ENCODE measurements around the gene MICAL2.

Gene MICAL2

DNA sequence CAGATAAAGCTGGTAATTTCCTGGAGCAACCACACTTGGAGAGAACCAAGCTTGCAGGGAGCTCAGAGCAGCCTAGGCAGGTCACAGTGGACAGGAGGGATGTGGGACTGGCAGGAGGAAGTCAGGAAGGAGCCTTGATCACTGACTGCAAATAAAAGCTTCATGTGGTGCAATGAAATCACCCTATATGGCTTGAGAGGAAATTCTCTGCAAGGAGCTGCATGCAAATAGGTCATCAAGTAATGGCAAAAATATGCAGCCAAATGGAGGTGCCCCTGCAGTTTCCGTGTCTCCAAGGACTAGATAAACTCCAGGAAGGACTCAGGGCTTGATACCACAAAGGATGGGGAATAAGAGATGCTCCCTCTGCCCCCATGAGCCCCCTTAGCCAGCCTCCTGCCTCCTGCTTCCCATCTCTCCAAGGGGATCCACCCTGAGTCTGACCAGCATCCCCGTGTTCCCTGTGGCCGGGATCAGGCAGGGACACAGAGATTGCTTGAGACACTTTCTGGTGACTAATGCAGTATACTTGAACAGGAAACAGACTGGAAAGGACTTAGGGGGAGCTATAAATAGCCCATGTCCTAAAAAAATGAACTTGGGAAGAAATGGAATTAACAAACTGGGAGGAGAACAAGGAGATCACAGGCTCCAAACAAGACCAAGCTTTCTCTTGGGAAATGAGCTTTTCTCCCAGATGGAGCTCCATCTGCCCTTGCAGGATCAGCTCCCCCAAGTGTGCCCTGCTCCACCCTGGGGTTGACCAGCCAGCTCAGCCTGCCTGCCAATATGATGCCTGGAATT is 23.9 kb upstream of the MICAL2 start:
- no peak for FAIRE-seq
- TF ChIP-seq SPI1 (IDR thresholded peaks at IDR 0.05; ENCODE audit: low read depth, low read length) (no peak), TAF1 (IDR thresholded peaks at IDR 0.05; ENCODE audit: low read depth, low read length) (no peak), POLR2AphosphoS5 (IDR thresholded peaks at IDR 0.05; ENCODE audit: low read depth, low read length) (no peak), PAX5 (IDR thresholded peaks at IDR 0.05; ENCODE audit: insufficient read depth, low read length, severe bottlenecking) (no peak), POLR2A (IDR thresholded peaks at IDR 0.05; ENCODE audit: low read depth, low read length) (no peak), POU2F2 (IDR thresholded peaks at IDR 0.05; ENCODE audit: low read depth, low read length) (no peak)
- DNase-seq (ENCODE audit: insufficient read length, low spot score) = no peak

DNA sequence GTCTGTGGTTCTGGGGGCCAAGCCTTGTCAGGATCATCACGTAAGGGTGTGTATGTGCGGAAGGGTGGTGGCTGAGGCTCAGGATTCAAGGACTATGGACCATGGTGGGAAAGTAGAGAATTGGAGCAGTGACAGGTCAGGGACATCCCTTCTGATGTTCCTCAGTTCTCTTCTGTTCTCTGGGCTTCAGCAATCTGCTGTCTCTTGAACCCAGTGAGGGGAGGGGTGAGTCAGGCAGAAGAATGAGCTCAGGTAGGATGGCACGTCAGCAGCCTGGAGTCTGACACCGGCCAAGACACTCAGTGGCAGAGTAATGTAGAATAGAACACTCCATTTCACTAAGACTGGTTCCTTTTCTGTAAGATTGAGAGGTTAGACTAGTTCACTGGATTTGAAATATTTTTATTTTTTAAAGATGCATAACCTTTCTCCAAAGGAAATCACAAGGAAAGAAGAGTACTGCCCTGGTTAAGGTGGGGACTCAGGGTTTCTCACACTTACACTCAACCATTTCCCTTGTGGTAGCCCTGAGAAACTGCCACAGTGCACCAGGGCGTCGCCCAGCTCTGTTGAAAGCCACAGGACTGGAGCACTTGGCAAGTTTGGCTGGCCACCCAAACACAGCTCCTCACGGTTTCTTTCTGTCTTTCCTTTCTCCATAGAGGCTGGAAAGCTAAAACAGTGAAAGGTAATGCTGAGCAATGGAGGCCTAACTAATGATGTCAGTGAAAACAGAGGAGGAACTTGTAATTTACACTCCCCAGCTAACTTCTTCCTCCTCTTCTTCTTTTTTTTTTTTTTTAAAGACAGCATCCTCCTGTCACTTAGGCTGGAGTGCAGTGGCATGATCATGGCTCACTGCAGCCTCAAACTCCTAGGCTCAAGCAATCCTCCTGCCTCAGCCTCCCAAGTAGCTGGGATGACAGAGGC is 23.1 kb upstream of the MICAL2 start:
- no peak for TF ChIP-seq TAF1 (IDR thresholded peaks at IDR 0.05; ENCODE audit: low read depth, low read length)
- DNase-seq (ENCODE audit: insufficient read length, low spot score) (no peak), FAIRE-seq (no peak)

DNA sequence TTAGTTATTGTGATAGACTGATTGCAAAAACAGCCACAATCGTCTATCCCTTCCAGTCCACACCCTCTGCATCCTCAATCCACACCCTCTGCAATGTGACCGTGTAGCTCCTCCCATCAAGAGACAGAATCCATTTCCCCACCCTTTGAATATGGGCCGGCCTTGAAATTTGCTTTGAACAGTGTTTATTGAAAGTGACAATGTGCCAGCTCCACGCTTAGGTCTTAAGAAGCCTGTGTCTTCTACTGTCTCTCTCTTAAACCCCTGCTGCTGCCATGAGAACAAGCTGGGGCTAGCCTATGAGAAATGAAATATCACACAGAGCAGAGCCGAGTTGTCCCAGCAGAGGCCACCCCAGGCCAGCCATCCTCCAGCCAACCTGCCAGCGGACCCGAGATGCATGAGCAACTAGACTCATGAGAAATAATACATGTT is 22.3 kb upstream of the MICAL2 start:
- no peak for DNase-seq (ENCODE audit: insufficient read length, low spot score)
- no peak for FAIRE-seq
- TF ChIP-seq SPI1 (IDR thresholded peaks at IDR 0.05; ENCODE audit: low read depth, low read length) = no peak
- TF ChIP-seq PAX5 (IDR thresholded peaks at IDR 0.05; ENCODE audit: insufficient read depth, low read length, severe bottlenecking) = no peak
- TF ChIP-seq POU2F2 (IDR thresholded peaks at IDR 0.05; ENCODE audit: low read depth, low read length) = no peak
- no peak for TF ChIP-seq TAF1 (IDR thresholded peaks at IDR 0.05; ENCODE audit: low read depth, low read length)
- TF ChIP-seq POLR2A (IDR thresholded peaks at IDR 0.05; ENCODE audit: low read depth, low read length) = no peak
- TF ChIP-seq POLR2AphosphoS5 (IDR thresholded peaks at IDR 0.05; ENCODE audit: low read depth, low read length) = no peak

DNA sequence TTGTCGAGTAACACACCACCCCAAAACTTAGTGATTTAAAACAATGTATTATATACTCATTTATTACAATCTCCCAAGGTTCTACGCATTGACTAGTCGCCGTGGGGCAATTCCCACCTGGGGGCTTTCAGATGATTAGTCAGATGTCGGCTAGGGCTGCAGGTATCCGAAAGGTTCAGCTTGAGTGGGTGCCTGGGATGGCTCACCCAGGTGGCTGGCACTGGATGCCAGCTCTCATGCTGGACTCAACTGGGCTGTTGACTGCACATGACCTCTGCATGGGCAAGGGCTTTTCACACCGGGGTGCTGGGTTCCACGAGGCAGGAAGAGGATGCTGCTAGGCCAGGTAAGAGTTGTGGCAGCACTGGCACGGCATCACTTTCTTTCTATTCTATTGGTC is 21.9 kb upstream of the MICAL2 start:
- TF ChIP-seq POU2F2 (IDR thresholded peaks at IDR 0.05; ENCODE audit: low read depth, low read length) (no peak), TAF1 (IDR thresholded peaks at IDR 0.05; ENCODE audit: low read depth, low read length) (no peak), SPI1 (IDR thresholded peaks at IDR 0.05; ENCODE audit: low read depth, low read length) (no peak), POLR2AphosphoS5 (IDR thresholded peaks at IDR 0.05; ENCODE audit: low read depth, low read length) (no peak), POLR2A (IDR thresholded peaks at IDR 0.05; ENCODE audit: low read depth, low read length) (no peak), PAX5 (IDR thresholded peaks at IDR 0.05; ENCODE audit: insufficient read depth, low read length, severe bottlenecking) (no peak)
- DNase-seq (ENCODE audit: insufficient read length, low spot score) = no peak
- FAIRE-seq = no peak

DNA sequence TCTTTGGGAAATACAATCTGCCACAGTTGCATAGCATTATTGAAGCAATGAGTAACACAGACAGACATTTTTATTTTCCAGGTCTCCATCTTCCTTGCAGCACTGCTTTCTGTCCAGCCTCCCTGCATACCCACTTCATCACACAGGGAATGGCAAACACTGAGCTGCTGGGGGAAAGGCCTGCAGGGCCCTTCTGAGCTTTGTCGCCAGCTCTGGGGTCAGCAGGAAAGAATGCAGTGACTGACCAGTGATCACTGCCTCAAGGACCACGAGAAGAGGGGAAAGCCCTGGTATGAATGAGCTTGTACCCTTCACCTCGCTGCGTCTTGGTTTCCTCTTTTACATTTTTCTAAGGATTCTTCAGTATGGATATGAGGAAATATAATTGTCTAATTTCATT is 21.3 kb upstream of the MICAL2 start:
- DNase-seq (ENCODE audit: insufficient read length, low spot score) (no peak), FAIRE-seq (no peak)
- TF ChIP-seq POLR2AphosphoS5 (IDR thresholded peaks at IDR 0.05; ENCODE audit: low read depth, low read length) (no peak), TAF1 (IDR thresholded peaks at IDR 0.05; ENCODE audit: low read depth, low read length) (no peak), POU2F2 (IDR thresholded peaks at IDR 0.05; ENCODE audit: low read depth, low read length) (no peak), SPI1 (IDR thresholded peaks at IDR 0.05; ENCODE audit: low read depth, low read length) (no peak), POLR2A (IDR thresholded peaks at IDR 0.05; ENCODE audit: low read depth, low read length) (no peak), PAX5 (IDR thresholded peaks at IDR 0.05; ENCODE audit: insufficient read depth, low read length, severe bottlenecking) (no peak)

DNA sequence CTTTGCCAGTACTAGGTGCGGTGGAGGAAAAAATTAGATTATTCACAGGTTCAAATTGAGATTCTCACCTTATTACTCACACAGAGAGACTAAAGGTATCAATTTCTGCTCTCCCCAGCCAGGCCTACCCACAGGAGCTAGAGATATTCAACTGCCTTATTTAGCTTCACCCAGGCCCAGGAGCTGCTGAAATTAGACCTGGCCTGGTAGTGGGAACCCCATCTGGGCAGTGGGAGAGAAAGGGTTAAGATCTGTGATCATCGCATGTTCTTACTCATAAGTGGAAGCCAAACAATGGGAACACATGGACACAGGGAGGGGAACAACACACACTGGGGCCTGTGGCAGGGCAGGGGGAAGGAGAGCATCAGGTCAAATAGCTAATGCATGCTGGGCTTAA is 20.9 kb upstream of the MICAL2 start:
- TF ChIP-seq PAX5 (IDR thresholded peaks at IDR 0.05; ENCODE audit: insufficient read depth, low read length, severe bottlenecking) (no peak), POLR2A (IDR thresholded peaks at IDR 0.05; ENCODE audit: low read depth, low read length) (no peak), POLR2AphosphoS5 (IDR thresholded peaks at IDR 0.05; ENCODE audit: low read depth, low read length) (no peak), POU2F2 (IDR thresholded peaks at IDR 0.05; ENCODE audit: low read depth, low read length) (no peak), TAF1 (IDR thresholded peaks at IDR 0.05; ENCODE audit: low read depth, low read length) (no peak), SPI1 (IDR thresholded peaks at IDR 0.05; ENCODE audit: low read depth, low read length) (no peak)
- DNase-seq (ENCODE audit: insufficient read length, low spot score) (no peak), FAIRE-seq (no peak)

DNA sequence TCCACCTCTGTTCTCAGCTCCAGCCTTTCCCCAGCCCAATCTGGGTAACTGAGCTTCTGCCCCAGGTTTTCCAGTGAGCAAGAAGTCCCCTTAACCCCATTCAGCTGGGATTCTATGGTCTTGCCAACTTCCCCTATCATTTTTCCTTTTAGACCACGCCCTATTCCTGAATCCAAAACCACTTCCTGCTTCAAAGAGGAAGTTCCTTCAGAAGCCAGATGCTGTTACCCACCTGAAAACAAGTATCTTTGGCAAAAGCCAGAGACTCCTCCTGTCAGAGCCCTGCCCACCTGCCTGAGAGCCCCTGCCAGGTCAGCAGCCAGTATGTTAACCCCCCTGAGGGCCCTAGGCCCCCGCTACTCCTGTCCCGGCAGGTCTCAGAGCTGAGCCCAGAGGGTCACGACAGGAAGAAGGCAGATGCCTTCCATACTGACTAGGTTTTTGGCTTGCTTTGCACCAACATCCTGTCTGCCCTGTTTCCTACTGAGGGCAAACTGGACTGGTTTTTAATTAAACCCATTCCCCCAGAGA is 20.3 kb upstream of the MICAL2 start:
- DNase-seq (ENCODE audit: insufficient read length, low spot score) (no peak), FAIRE-seq (no peak)
- no peak for TF ChIP-seq POLR2AphosphoS5 (IDR thresholded peaks at IDR 0.05; ENCODE audit: low read depth, low read length)
- TF ChIP-seq TAF1 (IDR thresholded peaks at IDR 0.05; ENCODE audit: low read depth, low read length) = no peak

DNA sequence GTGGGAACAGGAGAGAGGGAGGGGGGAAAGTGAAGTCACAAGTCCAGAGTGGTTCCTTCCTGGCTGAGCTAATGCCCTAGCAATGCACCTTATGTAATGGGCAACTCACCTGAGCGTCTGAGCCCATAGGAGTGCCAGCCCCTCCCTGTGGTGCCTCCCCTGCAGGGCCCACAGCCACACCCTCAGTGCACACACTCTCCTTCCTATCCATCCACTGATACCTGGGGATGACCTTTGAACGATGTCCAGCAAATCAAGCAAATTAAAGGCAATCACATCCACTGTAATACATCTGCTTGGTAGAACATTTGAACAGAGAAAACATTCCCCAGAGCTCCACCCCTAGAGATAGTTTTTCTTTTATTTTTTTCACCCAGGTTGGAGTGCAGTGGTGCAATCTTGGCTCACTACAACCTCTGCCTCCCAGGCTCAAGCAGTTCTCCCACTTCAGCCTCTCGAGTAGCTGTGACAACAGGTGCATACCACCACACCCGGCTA is 19.6 kb upstream of the MICAL2 start:
- DNase-seq (ENCODE audit: insufficient read length, low spot score) = no peak
- TF ChIP-seq POLR2AphosphoS5 (IDR thresholded peaks at IDR 0.05; ENCODE audit: low read depth, low read length) (no peak), TAF1 (IDR thresholded peaks at IDR 0.05; ENCODE audit: low read depth, low read length) (no peak)
- no peak for FAIRE-seq

DNA sequence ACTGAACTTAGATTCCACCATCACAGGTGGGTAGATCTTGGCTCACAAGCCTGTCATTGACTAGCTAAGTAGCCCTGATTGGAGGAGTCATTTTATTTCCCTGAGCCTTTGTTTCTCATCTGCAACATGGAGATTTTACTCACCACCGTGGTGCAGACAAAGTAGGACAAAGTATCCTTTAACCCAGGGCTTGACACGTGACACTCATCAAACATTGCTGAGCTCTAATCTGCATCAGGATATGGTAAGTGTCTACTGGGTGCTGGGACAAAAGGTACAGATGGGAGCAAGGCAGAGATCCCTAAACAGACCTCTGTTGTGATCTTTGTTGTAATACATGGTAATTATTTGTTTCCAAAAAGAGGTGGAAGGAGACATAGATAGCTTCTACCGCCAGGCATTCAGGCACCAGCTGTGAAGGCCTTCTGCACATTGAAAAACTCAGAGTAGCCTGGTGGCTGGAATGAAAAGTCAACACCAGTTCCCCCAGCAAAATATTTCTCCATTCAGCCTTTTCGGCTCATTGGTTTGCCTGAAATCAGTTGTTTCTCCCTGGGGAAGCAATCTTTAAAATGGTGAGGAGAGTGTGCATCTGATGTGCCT is 18.3 kb upstream of the MICAL2 start:
- DNase-seq (ENCODE audit: insufficient read length, low spot score) (no peak), FAIRE-seq (no peak)
- TF ChIP-seq POLR2AphosphoS5 (IDR thresholded peaks at IDR 0.05; ENCODE audit: low read depth, low read length) (no peak), PAX5 (IDR thresholded peaks at IDR 0.05; ENCODE audit: insufficient read depth, low read length, severe bottlenecking) (no peak)
